Pancreas (tissue), 10 donors: Measurements from ENCODE around the gene POU2AF2. TPM values are rescaled to one million over a fixed set of nuclear protein-coding genes. Genes with fewer than 3 reads are reported as not detected.

Experiments used
- ATAC-seq, 4 donors: fragments of 200-7000 bp; cut with Tn5 transposase; one replicate each; pipeline versions ENCODE4 v1.8.0 to v1.9.1; 2020; ENCODE audit warnings: mild to moderate bottlenecking in 4 of 4, moderate library complexity in 4 of 4
- DNase-seq, 6 donors: peaks; one replicate each; pipeline ENCODE4 v3.0.0-alpha.2; 2020
- FAIRE-seq: peaks from 2 replicates; lab custom pipeline; 2012; peaks lifted over from hg19 to GRCh38; lab: Jason Lieb, UNC
- H3K27ac ChIP-seq, 4 donors: fragments of 200-600 bp; sonication (generic); 1 replicate in 3 of 4; 2 replicates in 1 of 4; pipeline versions ENCODE4 v1.5.0 to v1.8.0; 2020
- H3K27me3 ChIP-seq, 4 donors: fragments of 200-600 bp; one replicate each; pipeline ENCODE4 v1.8.0; 2021
- H3K36me3 ChIP-seq, 3 donors: fragments of 200-600 bp; sonication (generic) in 1 of 3; one replicate each; pipeline versions ENCODE4 v1.5.0 to v1.8.0; 2020 to 2021
- H3K4me1 ChIP-seq, 3 donors: fragments of 200-600 bp; one replicate each; pipeline ENCODE4 v1.8.0; 2021
- H3K4me3 ChIP-seq, 4 donors: fragments of 200-600 bp; sonication (generic) in 2 of 4; one replicate each; pipeline versions ENCODE4 v1.5.0 to v1.8.0; 2020 to 2021
- H3K9me3 ChIP-seq, 4 donors: fragments of 200-600 bp; one replicate each; pipeline ENCODE4 v1.8.0; 2021
- CTCF ChIP-seq, 4 donors: fragments of 200-600 bp; sonication (generic) in 3 of 4; IDR thresholded peaks; one replicate each; pipeline versions ENCODE4 v1.5.0 to v1.8.0; 2021; ENCODE audit warnings: antibody characterized with exemption in 4 of 4
- WGBS, 2 donors: extraction: QIAGEN DNeasy Blood & Tissue Kit; methylation state at CpG; one replicate each; pipeline ENCODE4 v1.1.7; 2013; 5-methylcytosine and 5-hydroxymethylcytosine counted together
- intact Hi-C, 3 donors: fragments of 100-400 bp; cut with DNase I; formaldehyde crosslinking; loops; one replicate each; pipeline versions ENCODE4 v1.11.1 to v1.14.2; 2022
- polyA plus RNA-seq, 2 donors: library from polyadenylated mRNA; stranded (reverse); fragments of 200-250 nt; gene quantifications; one replicate each; pipeline ENCODE4 v1.2.3, GENCODE V29; 2013
- total RNA-seq, 6 donors: library from RNA; stranded (reverse); fragmentation: NEBNext Ultra II Directional in 4 of 6; extraction: Animal tissue kit (Norgen Biotek cat#: 25700) in 4 of 6; gene quantifications; one replicate each; pipeline versions ENCODE4 v1.2.1 to v1.2.4, GENCODE V29; 2021 to 2023
- donor health status: healthy with polysubstance abuse.
- donor health status: DM: no; HTN: no; CAD: no; lungs with moderate emphysema.
- donor health status: DM: no; HTN: no; CAD: no.
- donor health status: control.
- donor health status: control.
- donor health status: Bipolar disorder and iron deficiency.
- donor health status: DM: yes; HTN: yes; CAD: no.
- donor health status: DM: no; HTN: no; CAD: no.
- donor health status: DM: no; HTN: no; CAD: no.
- donor health status: DM: yes; HTN: yes; CAD: no.

The POU2AF2 gene
- total and polyA plus RNA-seq, 8 donors = 0.16 to 1.9 (median 0.24) TPM

GRCh38 chr11:111322534-111322933 is 77.0 kb downstream of the POU2AF2 start:
- no peaks in the 10 kb centered on the region for H3K36me3 ChIP-seq
- TF ChIP-seq CTCF (IDR thresholded peaks at IDR 0.05) = no peak
- H3K9me3 ChIP-seq = no peaks in the 10 kb centered on the region
- 90 to 93% methylated on average over 2 of the region's 2 CpGs for WGBS, 2 donors
- FAIRE-seq (no peak), ATAC-seq (no peak), DNase-seq (no peak)
- no peak overlapping the region for H3K27ac ChIP-seq
- H3K4me3 ChIP-seq = no peak overlapping the region
- intact Hi-C loops = no loop called here
- no peaks in the 10 kb centered on the region for H3K27me3 ChIP-seq
- peaks cover 12 to 27% (median 19%) of the 10 kb centered on the region in 3 donors for H3K4me1 ChIP-seq

GRCh38 chr11:111324277-111324720 is 78.8 kb downstream of the POU2AF2 start:
- Histone ChIP-seq H3K27me3 (no peaks in the 10 kb centered on the region), H3K36me3 (no peaks in the 10 kb centered on the region), H3K4me1 (peaks cover 26 to 42% (median 26%) of the 10 kb centered on the region in 3 donors), H3K4me3 (no peak overlapping the region), H3K27ac (no peak overlapping the region), H3K9me3 (no peaks in the 10 kb centered on the region)
- no peak for TF ChIP-seq CTCF (IDR thresholded peaks at IDR 0.05)
- DNase-seq (no peak), ATAC-seq (no peak), FAIRE-seq (no peak)
- WGBS, 2 donors = 63 to 65% methylated on average over 5 of the region's 5 CpGs
- intact Hi-C loops = no loop called here

- Histone ChIP-seq H3K4me1 (peaks cover 34 to 50% (median 35%) of the 10 kb centered on the region in 3 donors), H3K36me3 (no peaks in the 10 kb centered on the region), H3K9me3 (no peaks in the 10 kb centered on the region), H3K27ac (no peak overlapping the region), H3K27me3 (no peaks in the 10 kb centered on the region), H3K4me3 (no peak overlapping the region)
- TF ChIP-seq CTCF (IDR thresholded peaks at IDR 0.05) = no peak
- FAIRE-seq (no peak), DNase-seq (no peak), ATAC-seq (no peak)
- WGBS, 2 donors = 90 to 95% methylated on average over 5 of the region's 5 CpGs
- intact Hi-C loops = no loop called here
Measured at GRCh38 chr11:111325259-111325658, 79.7 kb downstream of the POU2AF2 start.

GRCh38 chr11:111326824-111327223 is 81.3 kb downstream of the POU2AF2 start:
- FAIRE-seq = no peak
- Histone ChIP-seq H3K9me3 (no peaks in the 10 kb centered on the region), H3K4me1 (peaks cover 28 to 48% (median 37%) of the 10 kb centered on the region in 3 donors), H3K4me3 (no peak overlapping the region), H3K36me3 (no peaks in the 10 kb centered on the region), H3K27ac (no peak overlapping the region), H3K27me3 (no peaks in the 10 kb centered on the region)
- intact Hi-C loops = no loop called here
- DNase-seq = no peak
- TF ChIP-seq CTCF (IDR thresholded peaks at IDR 0.05) = no peak
- WGBS, 2 donors = 25 to 31% methylated on average over 4 of the region's 4 CpGs
- ATAC-seq = no peak

GRCh38 chr11:111327908-111328624 is 82.5 kb downstream of the POU2AF2 start:
- WGBS, 2 donors = 25 to 26% methylated on average over 8 of the region's 8 CpGs
- peak; percentile 74 to 95 (median 92) for DNase-seq
- no peaks in the 10 kb centered on the region for H3K27me3 ChIP-seq
- intact Hi-C loops = no loop called here
- no peak overlapping the region for H3K4me3 ChIP-seq
- ATAC-seq = peak; percentile 86 to 95 (median 92)
- TF ChIP-seq CTCF (IDR thresholded peaks at IDR 0.05) = no peak
- peak overlapping the region in 3 of 4 donors; percentile 57 to 67 (median 64) for H3K27ac ChIP-seq
- FAIRE-seq = no peak
- H3K9me3 ChIP-seq = no peaks in the 10 kb centered on the region
- H3K36me3 ChIP-seq = no peaks in the 10 kb centered on the region
- peaks cover 39 to 57% (median 50%) of the 10 kb centered on the region in 3 donors for H3K4me1 ChIP-seq
